Karpas-422 (cell line): ENCODE measurements around the gene GALNT16. TPM values are rescaled to one million over a fixed set of nuclear protein-coding genes. Genes with fewer than 3 reads are reported as not detected.

Source experiments
- DNase-seq: peaks from one replicate; pipeline ENCODE4 v3.0.0-alpha.2; 2015
- H2AFZ ChIP-seq: fragments of 200-600 bp; sonication (generic); 2 replicates; pipeline ENCODE4 v1.6.1; 2014; ENCODE audit warnings: antibody characterized with exemption, low read length, mixed read lengths
- H3K27ac ChIP-seq: fragments of 200-600 bp; sonication (generic); 2 replicates; pipeline ENCODE4 v1.5.1; 2014; ENCODE audit warnings: mild to moderate bottlenecking, low read length, moderate library complexity
- H3K27me3 ChIP-seq: fragments of 200-600 bp; sonication (generic); 2 replicates; pipeline ENCODE4 v1.6.1; 2014; ENCODE audit warnings: low read length, mixed read lengths
- H3K36me3 ChIP-seq: fragments of 200-600 bp; sonication (generic); 2 replicates; pipeline ENCODE4 v1.6.1; 2014; ENCODE audit warnings: low read length, mixed read lengths; ENCODE audit not compliant: insufficient read depth
- H3K4me1 ChIP-seq: fragments of 200-600 bp; sonication (generic); 2 replicates; pipeline ENCODE4 v1.6.1; 2014; ENCODE audit warnings: mild to moderate bottlenecking, low read length, mixed read lengths
- H3K4me2 ChIP-seq: fragments of 200-600 bp; sonication (generic); 2 replicates; pipeline ENCODE4 v1.6.1; 2014; ENCODE audit warnings: low read length, low read depth, mild to moderate bottlenecking; ENCODE audit not compliant: poor library complexity, severe bottlenecking
- H3K4me3 ChIP-seq: fragments of 200-600 bp; sonication (generic); 2 replicates; pipeline ENCODE4 v1.5.1; 2014; ENCODE audit warnings: mild to moderate bottlenecking, antibody characterized with exemption, low read length, mixed read lengths
- H3K79me2 ChIP-seq: fragments of 200-600 bp; sonication (generic); 2 replicates; pipeline ENCODE4 v1.6.1; 2014; ENCODE audit warnings: mild to moderate bottlenecking, low read length, mixed read lengths
- H3K9ac ChIP-seq: fragments of 200-600 bp; sonication (generic); 2 replicates; pipeline ENCODE4 v1.6.0; 2014; ENCODE audit warnings: low read length
- H3K9me2 ChIP-seq: fragments of 200-600 bp; sonication (generic), shearing (Covaris generic); replicated peaks from 2 replicates; pipeline ENCODE4 v1.6.0; 2014; ENCODE audit warnings: mild to moderate bottlenecking, low read length, moderate library complexity; ENCODE audit not compliant: insufficient read depth
- H3K9me3 ChIP-seq: fragments of 300-700, 200-600 bp; sonication (generic); 2 replicates; pipeline ENCODE4 v1.6.1; 2014; ENCODE audit warnings: low read length, mixed read lengths
- H4K20me1 ChIP-seq: fragments of 200-600 bp; sonication (generic); 2 replicates; pipeline ENCODE4 v1.6.1; 2014; ENCODE audit warnings: mild to moderate bottlenecking, antibody characterized with exemption, low read length, low read depth; ENCODE audit not compliant: insufficient read depth
- total RNA-seq: library from RNA; depleted of rRNA; stranded (reverse); fragments of >200 nt; shearing (Covaris generic); gene quantifications from 2 replicates; pipeline ENCODE4 v1.2.3, GENCODE V29; 2014; ENCODE audit warnings: low replicate concordance

Gene GALNT16
- total RNA-seq, 1 experiment from 2014 or later: 0.15 TPM

GRCh38 chr14:69234106-69234505, 25.9 kb upstream of the GALNT16 start:
- Histone ChIP-seq H3K9ac (no peak overlapping the region), H3K27me3 (no peaks in the 10 kb centered on the region), H3K36me3 (no peaks in the 10 kb centered on the region), H3K27ac (no peak overlapping the region), H3K79me2 (no peaks in the 10 kb centered on the region), H3K4me2 (no peak overlapping the region), H3K4me3 (no peak overlapping the region), H3K9me2 (no peaks in the 10 kb centered on the region), H2AFZ (no peak overlapping the region), H3K4me1 (peaks cover 6% of the 10 kb centered on the region), H4K20me1 (no peaks in the 10 kb centered on the region), H3K9me3 (no peaks in the 10 kb centered on the region)
- no peak for DNase-seq

GRCh38 chr14:69235708-69236107, 24.2 kb upstream of the GALNT16 start:
- Histone ChIP-seq H3K27ac (no peak overlapping the region), H3K36me3 (no peaks in the 10 kb centered on the region), H3K4me2 (no peak overlapping the region), H3K9me3 (no peaks in the 10 kb centered on the region), H4K20me1 (no peaks in the 10 kb centered on the region), H3K4me1 (peaks cover 6% of the 10 kb centered on the region), H3K9me2 (no peaks in the 10 kb centered on the region), H3K79me2 (no peaks in the 10 kb centered on the region), H3K9ac (no peak overlapping the region), H2AFZ (no peak overlapping the region), H3K27me3 (no peaks in the 10 kb centered on the region), H3K4me3 (no peak overlapping the region)
- DNase-seq: no peak

- Histone ChIP-seq H2AFZ (no peak overlapping the region), H4K20me1 (no peaks in the 10 kb centered on the region), H3K36me3 (no peaks in the 10 kb centered on the region), H3K27ac (no peak overlapping the region), H3K79me2 (no peaks in the 10 kb centered on the region), H3K27me3 (no peaks in the 10 kb centered on the region), H3K9me2 (no peaks in the 10 kb centered on the region), H3K9me3 (no peaks in the 10 kb centered on the region), H3K9ac (no peak overlapping the region), H3K4me1 (peaks cover 5% of the 10 kb centered on the region), H3K4me2 (no peak overlapping the region), H3K4me3 (no peak overlapping the region)
- DNase-seq: no peak
Measured at GRCh38 chr14:69237142-69237541, 22.8 kb upstream of the GALNT16 start.

GRCh38 chr14:69237584-69237983, 22.4 kb upstream of the GALNT16 start:
- no peaks in the 10 kb centered on the region for H4K20me1 ChIP-seq
- H3K4me1 ChIP-seq: peaks cover 3% of the 10 kb centered on the region
- H3K27me3 ChIP-seq: no peaks in the 10 kb centered on the region
- no peak for DNase-seq
- no peaks in the 10 kb centered on the region for H3K9me2 ChIP-seq
- H3K4me3 ChIP-seq: no peak overlapping the region
- no peaks in the 10 kb centered on the region for H3K9me3 ChIP-seq
- no peak overlapping the region for H3K4me2 ChIP-seq
- H3K36me3 ChIP-seq: no peaks in the 10 kb centered on the region
- no peak overlapping the region for H2AFZ ChIP-seq
- no peak overlapping the region for H3K9ac ChIP-seq
- H3K79me2 ChIP-seq: no peaks in the 10 kb centered on the region
- no peak overlapping the region for H3K27ac ChIP-seq

- Histone ChIP-seq H3K4me2 (no peak overlapping the region), H3K27ac (no peak overlapping the region), H3K79me2 (no peaks in the 10 kb centered on the region), H2AFZ (no peak overlapping the region), H3K36me3 (no peaks in the 10 kb centered on the region), H3K9ac (no peak overlapping the region), H3K9me3 (no peaks in the 10 kb centered on the region), H3K4me1 (peaks cover 6% of the 10 kb centered on the region), H3K27me3 (no peaks in the 10 kb centered on the region), H4K20me1 (no peaks in the 10 kb centered on the region), H3K4me3 (no peak overlapping the region), H3K9me2 (no peaks in the 10 kb centered on the region)
- no peak for DNase-seq
Measured at GRCh38 chr14:69238883-69239282, 21.1 kb upstream of the GALNT16 start.

GRCh38 chr14:69240527-69241173, 19.3 kb upstream of the GALNT16 start:
- H3K36me3 ChIP-seq: no peaks in the 10 kb centered on the region
- H3K4me1 ChIP-seq: peaks cover 6% of the 10 kb centered on the region
- H3K27ac ChIP-seq: no peak overlapping the region
- H3K4me2 ChIP-seq: no peak overlapping the region
- H3K9ac ChIP-seq: no peak overlapping the region
- H3K27me3 ChIP-seq: no peaks in the 10 kb centered on the region
- no peaks in the 10 kb centered on the region for H3K9me3 ChIP-seq
- DNase-seq: no peak
- no peaks in the 10 kb centered on the region for H3K79me2 ChIP-seq
- H3K9me2 ChIP-seq: no peaks in the 10 kb centered on the region
- no peaks in the 10 kb centered on the region for H4K20me1 ChIP-seq
- no peak overlapping the region for H2AFZ ChIP-seq
- no peak overlapping the region for H3K4me3 ChIP-seq

- Histone ChIP-seq H3K27ac (no peak overlapping the region), H3K9me3 (no peaks in the 10 kb centered on the region), H3K4me2 (no peak overlapping the region), H3K27me3 (no peaks in the 10 kb centered on the region), H3K9me2 (no peaks in the 10 kb centered on the region), H3K79me2 (no peaks in the 10 kb centered on the region), H2AFZ (no peak overlapping the region), H3K4me3 (no peak overlapping the region), H4K20me1 (no peaks in the 10 kb centered on the region), H3K9ac (no peak overlapping the region), H3K4me1 (peaks cover 6% of the 10 kb centered on the region), H3K36me3 (no peaks in the 10 kb centered on the region)
- no peak for DNase-seq
Measured at GRCh38 chr14:69241577-69241976, 18.4 kb upstream of the GALNT16 start.

GRCh38 chr14:69242311-69243224, 17.4 kb upstream of the GALNT16 start:
- Histone ChIP-seq H3K9me3 (no peaks in the 10 kb centered on the region), H3K4me2 (no peak overlapping the region), H2AFZ (no peak overlapping the region)

More at GRCh38 chr14:69242311-69243224, 17.4 kb upstream of the GALNT16 start:
- Histone ChIP-seq H3K36me3 (no peaks in the 10 kb centered on the region), H3K79me2 (no peaks in the 10 kb centered on the region), H3K9ac (no peak overlapping the region), H3K27ac (no peak overlapping the region), H4K20me1 (0 out of 2 replicates have a peak, but pooled peaks cover 5% of the 10 kb centered on the region), H3K27me3 (no peaks in the 10 kb centered on the region), H3K4me1 (peaks cover 6% of the 10 kb centered on the region), H3K4me3 (no peak overlapping the region), H3K9me2 (no peaks in the 10 kb centered on the region)
- DNase-seq: peak; percentile 89
